B cell (primary cell): ENCODE data around the gene ERAS. TPM values are rescaled to one million over a fixed set of nuclear protein-coding genes. Genes with fewer than 3 reads are reported as not detected.

Source experiments
- ATAC-seq: fragments of 200-7000 bp; cut with Tn5 transposase; one replicate; pipeline ENCODE4 v1.10.0; 2021; ENCODE audit warnings: low read depth, mild to moderate bottlenecking, moderate number of reproducible peaks, moderate library complexity
- CTCF ChIA-PET: fragments of 350-600 bp; sonication (Branson Sonifier 250); formaldehyde crosslinking; loops from one replicate; lab custom pipeline; 2021; ENCODE audit warnings: antibody characterized with exemption, inconsistent platforms; lab: Charles Lee
- POLR2A ChIA-PET: fragments of 350-600 bp; sonication (Branson Sonifier 250); formaldehyde crosslinking; loops from one replicate; lab custom pipeline; 2021; ENCODE audit warnings: antibody characterized with exemption; lab: Charles Lee
- DNase-seq: peaks from one replicate; pipeline ENCODE4 v3.0.0; 2013
- H2AFZ ChIP-seq: 2 replicates; pipeline ENCODE4 v1.6.1; 2012; ENCODE audit warnings: mild to moderate bottlenecking, low read depth, low read length; ENCODE audit not compliant: insufficient read depth, poor library complexity, severe bottlenecking
- H3K27ac ChIP-seq, 2 donors: 1 replicate in 1 of 2; 2 replicates in 1 of 2; pipeline ENCODE4 v1.5.1; 2012 to 2013; ENCODE audit warnings: low read length in 2 of 2, mild to moderate bottlenecking in 2 of 2, moderate library complexity in 1 of 2
- H3K27me3 ChIP-seq, 4 experiments: fragments of 200-600 bp in 1 of 4; sonication (generic) in 1 of 4; replicated peaks in 1 of 4; 1 replicate in 2 of 4; 2 replicates in 2 of 4; pipeline versions ENCODE4 v1.6.1 to v1.7.0; 2013 to 2016; ENCODE audit warnings: low read length in 3 of 4, mild to moderate bottlenecking in 2 of 4, mixed read lengths in 1 of 4, moderate library complexity in 1 of 4; ENCODE audit not compliant: insufficient read depth in 4 of 4, control insufficient read depth in 3 of 4; ENCODE audit errors: control extremely low read depth in 1 of 4
- H3K36me3 ChIP-seq, 2 experiments: replicated peaks in 1 of 2; 1 replicate in 1 of 2; 2 replicates in 1 of 2; pipeline versions ENCODE4 v1.6.1 to v1.7.1; 2013; ENCODE audit warnings: low read length in 1 of 2; ENCODE audit not compliant: insufficient read depth in 2 of 2, control insufficient read depth in 1 of 2; ENCODE audit errors: control extremely low read depth in 1 of 2, extremely low read depth in 1 of 2
- H3K4me1 ChIP-seq, 2 donors: fragments of 200-600 bp in 1 of 2; sonication (generic) in 1 of 2; 1 replicate in 1 of 2; 2 replicates in 1 of 2; pipeline versions ENCODE4 v1.5.1 to v1.6.1; 2013 to 2017; ENCODE audit warnings: low read length in 2 of 2; ENCODE audit not compliant: control insufficient read depth in 2 of 2, insufficient read depth in 2 of 2
- H3K4me2 ChIP-seq: replicated peaks from 2 replicates; pipeline ENCODE3; 2012; ENCODE audit warnings: mild to moderate bottlenecking, low read depth, low read length; ENCODE audit not compliant: poor library complexity, severe bottlenecking
- H3K4me3 ChIP-seq, 5 experiments: fragments of 200-600 bp in 1 of 5; sonication (generic) in 1 of 5; 1 replicate in 3 of 5; 2 replicates in 2 of 5; pipeline versions ENCODE4 v1.5.1 to v1.7.0; 2011 to 2016; ENCODE audit warnings: low read length in 4 of 5, mild to moderate bottlenecking in 4 of 5, low read depth in 2 of 5, control low read depth in 1 of 5, moderate library complexity in 1 of 5; ENCODE audit not compliant: insufficient read depth in 1 of 5; ENCODE audit errors: control extremely low read depth in 1 of 5, extremely low read depth in 1 of 5
- H3K79me2 ChIP-seq: fragments of 200-600 bp; sonication (generic); one replicate; pipeline ENCODE4 v1.6.0; 2016; ENCODE audit warnings: low read length; ENCODE audit not compliant: control insufficient read depth, insufficient read depth
- H3K9ac ChIP-seq: fragments of 200-600 bp; sonication (generic); 2 replicates; pipeline ENCODE4 v1.6.1; 2017; ENCODE audit warnings: mild to moderate bottlenecking, low read length, moderate library complexity
- H3K9me3 ChIP-seq, 3 donors: one replicate each; pipeline versions ENCODE4 v1.6.1 to v1.7.1; 2013; ENCODE audit warnings: low read length in 2 of 3; ENCODE audit not compliant: control insufficient read depth in 2 of 3, insufficient read depth in 1 of 3; ENCODE audit errors: control extremely low read depth in 1 of 3
- H4K20me1 ChIP-seq: 2 replicates; pipeline ENCODE4 v1.6.0; 2012; ENCODE audit warnings: mild to moderate bottlenecking, low read length; ENCODE audit not compliant: insufficient read depth, control insufficient read depth, poor library complexity, severe bottlenecking
- H3K27ac Mint-ChIP-seq: one replicate; pipeline ENCODE4 v1.8.0; 2021; ENCODE audit warnings: mixed read lengths
- H3K27me3 Mint-ChIP-seq: one replicate; pipeline ENCODE4 v1.8.0; 2021; ENCODE audit warnings: mixed read lengths
- H3K4me1 Mint-ChIP-seq: one replicate; pipeline ENCODE4 v1.8.0; 2021; ENCODE audit warnings: mixed read lengths
- H3K4me3 Mint-ChIP-seq: one replicate; pipeline ENCODE4 v1.8.0; 2021; ENCODE audit warnings: mixed read lengths
- H3K9me3 Mint-ChIP-seq: one replicate; pipeline ENCODE4 v1.8.0; 2022; ENCODE audit warnings: mixed read lengths; ENCODE audit not compliant: insufficient read depth
- CTCF ChIP-seq: fragments of 200-600 bp; IDR thresholded peaks from one replicate; pipeline ENCODE4 v1.8.0; 2022; ENCODE audit warnings: antibody characterized with exemption, mild to moderate bottlenecking
- EZH2 ChIP-seq: IDR thresholded peaks from 2 replicates; pipeline ENCODE4 v1.6.1; 2012; ENCODE audit warnings: borderline replicate concordance, low read depth, mild to moderate bottlenecking, moderate library complexity, low read length; ENCODE audit not compliant: insufficient read depth, poor library complexity, severe bottlenecking
- WGBS: methylation state at CpG from one replicate; pipeline ENCODE4 v1.1.5; 2013; ENCODE audit warnings: missing lambda C conversion rate; ENCODE audit not compliant: insufficient coverage; 5-methylcytosine and 5-hydroxymethylcytosine counted together
- intact Hi-C: fragments of 100-400 bp; cut with micrococcal nuclease; formaldehyde crosslinking; loops from one replicate; pipeline ENCODE4 v1.10.0; 2022
- polyA plus RNA-seq: library from polyadenylated mRNA; depleted of rRNA; stranded (reverse); fragments of >200 nt; gene quantifications from 2 replicates; pipeline ENCODE4 v1.2.3, GENCODE V29; 2012
- total RNA-seq, 2 donors: library from RNA; stranded (reverse); fragments of 120-200 nt in 1 of 2; gene quantifications; 1 replicate in 1 of 2; 2 replicates in 1 of 2; pipeline versions ENCODE4 v1.2.3 to v1.2.4, GENCODE V29; 2013 to 2022

ERAS gene
- total and polyA plus RNA-seq, 2 donors (not counting 1 experiment from before 2014, with no cell fraction given) = 0.09 TPM; not detected in 1

DNA sequence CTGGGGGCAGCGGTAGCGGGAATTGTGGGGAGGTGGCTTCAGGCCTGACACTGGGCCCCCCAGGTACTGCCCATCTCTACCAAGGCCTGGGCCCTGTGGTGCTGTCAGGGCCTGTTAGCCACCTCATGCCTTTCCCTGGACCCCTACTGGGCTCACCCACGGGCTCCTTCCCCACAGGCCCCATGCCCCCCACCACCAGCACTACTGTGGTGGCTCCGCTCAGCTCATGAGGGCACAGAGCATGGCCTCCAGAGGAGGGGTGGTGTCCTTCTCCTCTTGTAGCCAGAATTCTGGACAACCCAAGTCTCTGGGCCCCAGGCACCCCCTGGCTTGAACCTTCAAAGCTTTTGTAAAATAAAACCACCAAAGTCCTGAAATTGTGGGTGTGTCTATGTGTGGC, 32.4 kb upstream of the ERAS start:
- no peak overlapping the region for H3K4me2 ChIP-seq
- 40% methylated on average over 1 of the region's 4 CpGs for WGBS
- POLR2A ChIA-PET = no interaction called here
- ATAC-seq (no peak), DNase-seq (no peak)
- no peak overlapping the region for H3K4me3 ChIP-seq
- no peaks in the 10 kb centered on the region for H3K79me2 ChIP-seq
- no peaks in the 10 kb centered on the region for H3K27me3 ChIP-seq
- no peaks in the 10 kb centered on the region for H4K20me1 ChIP-seq
- no peaks in the 10 kb centered on the region for H3K9me3 ChIP-seq
- no peak for TF ChIP-seq CTCF
- Mint-ChIP-seq H3K9me3 (no peaks in the 10 kb centered on the region), H3K4me1 (no peaks in the 10 kb centered on the region), H3K4me3 (no peak overlapping the region), H3K27me3 (no peaks in the 10 kb centered on the region), H3K27ac (no peak overlapping the region)
- no peaks in the 10 kb centered on the region for H3K4me1 ChIP-seq
- no peaks in the 10 kb centered on the region for H3K36me3 ChIP-seq
- no peak overlapping the region for H3K27ac ChIP-seq
- CTCF ChIA-PET = no interaction called here
- no peak overlapping the region for H3K9ac ChIP-seq
- intact Hi-C loops = no loop called here
- H2AFZ ChIP-seq = no peak overlapping the region

DNA sequence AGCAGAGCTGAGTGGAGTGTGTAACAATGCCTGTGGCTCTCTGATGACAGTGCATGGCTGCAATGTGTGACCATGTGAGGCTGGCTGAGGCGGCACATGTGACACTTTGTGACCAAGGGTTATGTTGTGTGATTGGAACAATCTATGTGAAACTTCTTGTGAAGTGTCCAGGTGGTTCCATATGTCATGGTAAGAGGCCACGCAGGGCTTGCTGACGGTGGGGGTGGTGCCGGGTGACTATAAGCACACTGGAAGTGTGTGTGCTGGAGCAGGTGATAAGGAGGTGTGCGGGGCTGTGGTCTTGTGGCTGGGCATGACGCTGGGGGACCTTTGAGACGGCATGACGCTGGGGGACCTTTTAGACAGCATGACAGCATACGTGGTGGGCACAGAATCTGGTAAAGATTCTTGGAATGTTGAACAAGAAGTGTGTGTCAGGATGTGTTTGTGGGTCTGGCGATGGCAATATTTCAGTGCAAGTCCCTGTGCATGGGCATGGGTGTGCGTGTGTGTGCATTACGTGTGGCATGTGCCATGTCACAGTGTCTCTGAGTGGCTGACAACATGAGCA, 31.9 kb upstream of the ERAS start:
- H3K27ac Mint-ChIP-seq = no peak overlapping the region

More for the DNA sequence above, 31.9 kb upstream of the ERAS start:
- H3K27ac ChIP-seq = no peak overlapping the region
- H3K36me3 ChIP-seq = no peaks in the 10 kb centered on the region
- POLR2A ChIA-PET = no interaction called here
- Mint-ChIP-seq H3K9me3 (no peaks in the 10 kb centered on the region), H3K27me3 (no peaks in the 10 kb centered on the region), H3K4me3 (no peak overlapping the region), H3K4me1 (no peaks in the 10 kb centered on the region)
- no peaks in the 10 kb centered on the region for H3K79me2 ChIP-seq
- H3K4me2 ChIP-seq = no peak overlapping the region
- ATAC-seq (no peak), DNase-seq (no peak)
- CTCF ChIA-PET = no interaction called here
- no peaks in the 10 kb centered on the region for H3K9me3 ChIP-seq
- TF ChIP-seq EZH2 (no peak), CTCF (no peak)
- H3K27me3 ChIP-seq = no peaks in the 10 kb centered on the region
- no peaks in the 10 kb centered on the region for H3K4me1 ChIP-seq
- intact Hi-C loops = no loop called here
- no peak overlapping the region for H2AFZ ChIP-seq
- no peak overlapping the region for H3K4me3 ChIP-seq
- no peak overlapping the region for H3K9ac ChIP-seq
- H4K20me1 ChIP-seq = no peaks in the 10 kb centered on the region
- 96% methylated on average over 12 of the region's 12 CpGs for WGBS
